ENCODE measurements around the gene COA8.
A peak's percentile ranks its signal among the peaks of the same experiment; 100 is the strongest.

The COA8 gene

GRCh38 chr14:103519837-103520212, 42.9 kb upstream of the COA8 start:
- Histone ChIP-seq H3K4me2 (ENCODE audit: low read length, poor library complexity, severe bottlenecking) (no peak overlapping the region), H3K23ac (ENCODE audit: low read length in 2 of 2) (no peak overlapping the region), H3K9ac (ENCODE audit: low read length) (peak overlapping the region; percentile 17), H2BK5ac (ENCODE audit: low read depth, low read length, poor library complexity, severe bottlenecking) (no peak overlapping the region), H3K27me3 (ENCODE audit: control insufficient read depth in 1 of 2, insufficient read depth in 1 of 2, low read length in 2 of 2) (peaks cover 10 to 15% of the 10 kb centered on the region in 2 experiments), H2BK120ac (ENCODE audit: low read depth, low read length) (no peak overlapping the region), H3K14ac (ENCODE audit: low read length in 2 of 2) (no peak overlapping the region), H2BK15ac (ENCODE audit: low read depth, poor library complexity, severe bottlenecking) (no peak overlapping the region), H3K27ac (ENCODE audit: low read length, poor library complexity, severe bottlenecking) (no peak overlapping the region), H3K36me3 (ENCODE audit: control insufficient read depth in 1 of 2, insufficient read depth in 2 of 2, low read depth in 1 of 2, low read length in 2 of 2) (peaks cover 9 to 11% of the 10 kb centered on the region in 2 experiments), H4K8ac (ENCODE audit: low read length) (no peak overlapping the region), H3K4ac (ENCODE audit: low read depth in 1 of 2, low read length in 2 of 2) (no peak overlapping the region), H4K91ac (ENCODE audit: low read length) (no peak overlapping the region), H3K4me3 (ENCODE audit: insufficient read depth in 1 of 2, low read depth in 1 of 2, low read length in 2 of 2) (no peak overlapping the region), H3K79me1 (replicated peaks; ENCODE audit: low read length, poor library complexity, severe bottlenecking) (no peaks in the 10 kb centered on the region), H3K9me3 (ENCODE audit: control insufficient read depth, low read length) (no peaks in the 10 kb centered on the region), H3K18ac (ENCODE audit: low read depth in 1 of 2, low read length in 2 of 2) (no peak overlapping the region), H2BK12ac (ENCODE audit: low read length in 2 of 2) (no peak overlapping the region), H2AFZ (ENCODE audit: low read depth, low read length) (no peak overlapping the region), H3K4me1 (ENCODE audit: control insufficient read depth, insufficient read depth, low read depth, low read length) (peaks cover 56% of the 10 kb centered on the region), H2AK5ac (ENCODE audit: low read length, severe bottlenecking) (no peak overlapping the region)
- whole genome bisulfite sequencing, result 91% methylated on average over 22 of the region's 22 CpGs
- no peak for DNase-seq

GRCh38 chr14:103520269-103520656, 42.5 kb upstream of the COA8 start:
- Histone ChIP-seq H2AFZ (ENCODE audit: low read depth, low read length) (no peak overlapping the region), H3K18ac (ENCODE audit: low read depth in 1 of 2, low read length in 2 of 2) (no peak overlapping the region), H3K14ac (ENCODE audit: low read length in 2 of 2) (no peak overlapping the region), H2BK12ac (ENCODE audit: low read length in 2 of 2) (no peak overlapping the region), H3K4me2 (ENCODE audit: low read length, poor library complexity, severe bottlenecking) (no peak overlapping the region), H4K8ac (ENCODE audit: low read length) (no peak overlapping the region), H3K79me1 (replicated peaks; ENCODE audit: low read length, poor library complexity, severe bottlenecking) (no peaks in the 10 kb centered on the region), H2BK15ac (ENCODE audit: low read depth, poor library complexity, severe bottlenecking) (peak overlapping the region; percentile 44), H3K9ac (ENCODE audit: low read length) (no peak overlapping the region), H3K36me3 (ENCODE audit: control insufficient read depth in 1 of 2, insufficient read depth in 2 of 2, low read depth in 1 of 2, low read length in 2 of 2) (peaks cover 5 to 7% of the 10 kb centered on the region in 2 experiments), H2BK120ac (ENCODE audit: low read depth, low read length) (no peak overlapping the region), H3K27ac (ENCODE audit: low read length, poor library complexity, severe bottlenecking) (no peak overlapping the region), H3K4me1 (ENCODE audit: control insufficient read depth, insufficient read depth, low read depth, low read length) (peaks cover 56% of the 10 kb centered on the region), H3K23ac (ENCODE audit: low read length in 2 of 2) (no peak overlapping the region), H3K9me3 (ENCODE audit: control insufficient read depth, low read length) (no peaks in the 10 kb centered on the region), H3K27me3 (ENCODE audit: control insufficient read depth in 1 of 2, insufficient read depth in 1 of 2, low read length in 2 of 2) (peaks cover 10 to 15% of the 10 kb centered on the region in 2 experiments), H4K91ac (ENCODE audit: low read length) (no peak overlapping the region), H2AK5ac (ENCODE audit: low read length, severe bottlenecking) (no peak overlapping the region), H2BK5ac (ENCODE audit: low read depth, low read length, poor library complexity, severe bottlenecking) (no peak overlapping the region), H3K4me3 (ENCODE audit: insufficient read depth in 1 of 2, low read depth in 1 of 2, low read length in 2 of 2) (no peak overlapping the region), H3K4ac (ENCODE audit: low read depth in 1 of 2, low read length in 2 of 2) (no peak overlapping the region)
- DNase-seq, result no peak
- WGBS, result 98% methylated on average over 10 of the region's 10 CpGs

GRCh38 chr14:103520657-103521437, 41.9 kb upstream of the COA8 start:
- Histone ChIP-seq H4K8ac (ENCODE audit: low read length) (no peak overlapping the region), H3K14ac (ENCODE audit: low read length in 2 of 2) (no peak overlapping the region), H3K9ac (ENCODE audit: low read length) (peak overlapping the region; percentile 43), H3K9me3 (ENCODE audit: control insufficient read depth, low read length) (no peaks in the 10 kb centered on the region), H2AK5ac (ENCODE audit: low read length, severe bottlenecking) (no peak overlapping the region), H2BK5ac (ENCODE audit: low read depth, low read length, poor library complexity, severe bottlenecking) (no peak overlapping the region), H3K79me1 (replicated peaks; ENCODE audit: low read length, poor library complexity, severe bottlenecking) (no peaks in the 10 kb centered on the region), H3K18ac (ENCODE audit: low read depth in 1 of 2, low read length in 2 of 2) (peak overlapping the region in 1 of 2 experiments; percentile 29), H3K27ac (ENCODE audit: low read length, poor library complexity, severe bottlenecking) (no peak overlapping the region), H3K4me1 (ENCODE audit: control insufficient read depth, insufficient read depth, low read depth, low read length) (peaks cover 61% of the 10 kb centered on the region), H3K23ac (ENCODE audit: low read length in 2 of 2) (no peak overlapping the region), H2BK120ac (ENCODE audit: low read depth, low read length) (no peak overlapping the region), H4K91ac (ENCODE audit: low read length) (no peak overlapping the region), H3K4me2 (ENCODE audit: low read length, poor library complexity, severe bottlenecking) (peak overlapping the region; percentile 42), H3K36me3 (ENCODE audit: control insufficient read depth in 1 of 2, insufficient read depth in 2 of 2, low read depth in 1 of 2, low read length in 2 of 2) (peaks cover under 1 to 4% of the 10 kb centered on the region in 2 experiments), H3K4me3 (ENCODE audit: insufficient read depth in 1 of 2, low read depth in 1 of 2, low read length in 2 of 2) (peak overlapping the region; percentile 54 to 63), H3K27me3 (ENCODE audit: control insufficient read depth in 1 of 2, insufficient read depth in 1 of 2, low read length in 2 of 2) (peaks cover 10 to 15% of the 10 kb centered on the region in 2 experiments), H3K4ac (ENCODE audit: low read depth in 1 of 2, low read length in 2 of 2) (no peak overlapping the region), H2BK12ac (ENCODE audit: low read length in 2 of 2) (no peak overlapping the region), H2BK15ac (ENCODE audit: low read depth, poor library complexity, severe bottlenecking) (peak overlapping the region; percentile 56), H2AFZ (ENCODE audit: low read depth, low read length) (peak overlapping the region; percentile 15)
- DNase-seq, result peak; percentile 76
- WGBS, result 27% methylated on average over 27 of the region's 66 CpGs

DNA sequence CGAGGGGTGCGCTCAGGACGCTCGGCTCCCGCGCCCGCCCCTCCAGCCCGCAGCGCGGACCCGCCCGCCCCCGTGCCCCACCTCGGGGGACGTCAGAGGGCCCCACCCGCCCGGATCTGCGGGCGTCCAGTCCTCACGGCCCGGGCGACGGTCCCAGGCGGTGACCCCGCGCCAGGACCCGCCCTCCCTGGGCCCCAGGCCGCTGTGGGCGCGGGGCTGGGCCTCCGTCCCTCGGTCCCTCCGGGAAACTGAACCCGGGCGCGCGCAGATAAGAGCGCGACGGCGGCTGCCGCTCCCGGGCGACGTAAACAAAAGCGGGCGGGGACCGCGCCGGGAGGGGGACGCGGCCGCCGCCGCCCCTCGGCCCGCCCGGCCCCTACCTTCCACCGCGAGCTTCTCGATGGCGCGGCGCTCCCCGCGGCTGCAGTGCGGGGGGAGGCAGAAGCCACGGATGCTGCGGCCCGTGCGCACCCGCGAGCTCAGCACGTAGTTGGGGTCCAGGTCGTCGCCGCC, 41.3 kb upstream of the COA8 start:
- no peak overlapping the region for H3K27ac ChIP-seq (ENCODE audit: low read length, poor library complexity, severe bottlenecking)
- peak overlapping the region; percentile 54 to 71 for H3K4me3 ChIP-seq (ENCODE audit: insufficient read depth in 1 of 2, low read depth in 1 of 2, low read length in 2 of 2)
- peak overlapping the region; percentile 35 for H2BK15ac ChIP-seq (ENCODE audit: low read depth, poor library complexity, severe bottlenecking)
- peaks cover 67% of the 10 kb centered on the region for H3K4me1 ChIP-seq (ENCODE audit: control insufficient read depth, insufficient read depth, low read depth, low read length)
- H2BK12ac ChIP-seq (ENCODE audit: low read length in 2 of 2), result no peak overlapping the region
- peak overlapping the region; percentile 15 for H2AFZ ChIP-seq (ENCODE audit: low read depth, low read length)
- peak overlapping the region in 1 of 2 experiments; percentile 19 for H3K14ac ChIP-seq (ENCODE audit: low read length in 2 of 2)
- H3K36me3 ChIP-seq (ENCODE audit: control insufficient read depth in 1 of 2, insufficient read depth in 2 of 2, low read depth in 1 of 2, low read length in 2 of 2), result peaks cover 0 to 2% of the 10 kb centered on the region in 2 experiments
- no peaks in the 10 kb centered on the region for H3K9me3 ChIP-seq (ENCODE audit: control insufficient read depth, low read length)
- no peak for DNase-seq
- peak overlapping the region; percentile 42 for H3K4me2 ChIP-seq (ENCODE audit: low read length, poor library complexity, severe bottlenecking)
- H3K23ac ChIP-seq (ENCODE audit: low read length in 2 of 2), result no peak overlapping the region
- no peak overlapping the region for H2BK5ac ChIP-seq (ENCODE audit: low read depth, low read length, poor library complexity, severe bottlenecking)
- H2BK120ac ChIP-seq (ENCODE audit: low read depth, low read length), result no peak overlapping the region
- no peak overlapping the region for H2AK5ac ChIP-seq (ENCODE audit: low read length, severe bottlenecking)
- H4K91ac ChIP-seq (ENCODE audit: low read length), result no peak overlapping the region
- H3K9ac ChIP-seq (ENCODE audit: low read length), result peak overlapping the region; percentile 43
- peaks cover 10 to 15% of the 10 kb centered on the region in 2 experiments for H3K27me3 ChIP-seq (ENCODE audit: control insufficient read depth in 1 of 2, insufficient read depth in 1 of 2, low read length in 2 of 2)
- no peak overlapping the region for H3K4ac ChIP-seq (ENCODE audit: low read depth in 1 of 2, low read length in 2 of 2)
- WGBS, result 3% methylated on average over 39 of the region's 77 CpGs
- no peak overlapping the region for H4K8ac ChIP-seq (ENCODE audit: low read length)
- H3K18ac ChIP-seq (ENCODE audit: low read depth in 1 of 2, low read length in 2 of 2), result no peak overlapping the region
- peaks cover 2% of the 10 kb centered on the region for H3K79me1 ChIP-seq (replicated peaks; ENCODE audit: low read length, poor library complexity, severe bottlenecking)

Data from mesenchymal stem cell (in vitro differentiated cells and primary cell).